Coronary artery (tissue), 2 donors: ENCODE measurements around the gene SOCS3.

Source experiments
- DNase-seq: peaks from one replicate; pipeline ENCODE4 v3.0.0-alpha.2; 2017; ENCODE audit warnings: low spot score
- H3K27ac ChIP-seq, 2 donors: fragments of 200-600 bp; sonication (generic); one replicate each; pipeline ENCODE4 v1.5.1; 2016 to 2019
- H3K4me3 ChIP-seq: fragments of 200-600 bp; sonication (generic); 2 replicates; pipeline ENCODE4 v1.5.1; 2016; ENCODE audit warnings: mild to moderate bottlenecking, moderate library complexity
- TF ChIP-seq, protein P1 (sequence below): fragments of 200-600 bp; sonication (generic); IDR thresholded peaks from one replicate; pipeline ENCODE4 v1.5.1; 2019; ENCODE audit warnings: antibody characterized with exemption

SOCS3 gene

DNA sequence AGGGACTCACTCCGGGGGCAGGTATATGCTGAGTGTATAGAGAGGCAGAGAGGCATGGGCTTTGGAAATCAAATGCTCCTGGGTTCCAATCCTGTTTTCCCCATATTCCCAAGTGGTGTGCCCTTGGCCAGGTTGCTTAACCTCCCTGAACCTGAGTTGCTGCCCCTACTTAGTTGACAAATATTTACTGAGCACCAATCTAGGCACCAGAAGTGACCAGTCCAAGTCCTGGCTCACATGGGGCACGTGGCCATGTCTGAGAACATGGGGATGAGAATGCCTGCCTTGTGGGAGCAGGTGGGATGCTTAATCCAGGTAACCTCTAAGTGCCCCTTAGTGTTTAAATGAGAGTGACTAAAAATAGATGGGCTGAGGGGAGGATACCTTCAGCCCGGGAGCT is 4.2 kb downstream of the SOCS3 start:
- no peak for DNase-seq
- H3K4me3 ChIP-seq = no peak overlapping the region
- H3K27ac ChIP-seq = peak overlapping the region; percentile 46 to 85
- TF ChIP-seq, protein P1, sequence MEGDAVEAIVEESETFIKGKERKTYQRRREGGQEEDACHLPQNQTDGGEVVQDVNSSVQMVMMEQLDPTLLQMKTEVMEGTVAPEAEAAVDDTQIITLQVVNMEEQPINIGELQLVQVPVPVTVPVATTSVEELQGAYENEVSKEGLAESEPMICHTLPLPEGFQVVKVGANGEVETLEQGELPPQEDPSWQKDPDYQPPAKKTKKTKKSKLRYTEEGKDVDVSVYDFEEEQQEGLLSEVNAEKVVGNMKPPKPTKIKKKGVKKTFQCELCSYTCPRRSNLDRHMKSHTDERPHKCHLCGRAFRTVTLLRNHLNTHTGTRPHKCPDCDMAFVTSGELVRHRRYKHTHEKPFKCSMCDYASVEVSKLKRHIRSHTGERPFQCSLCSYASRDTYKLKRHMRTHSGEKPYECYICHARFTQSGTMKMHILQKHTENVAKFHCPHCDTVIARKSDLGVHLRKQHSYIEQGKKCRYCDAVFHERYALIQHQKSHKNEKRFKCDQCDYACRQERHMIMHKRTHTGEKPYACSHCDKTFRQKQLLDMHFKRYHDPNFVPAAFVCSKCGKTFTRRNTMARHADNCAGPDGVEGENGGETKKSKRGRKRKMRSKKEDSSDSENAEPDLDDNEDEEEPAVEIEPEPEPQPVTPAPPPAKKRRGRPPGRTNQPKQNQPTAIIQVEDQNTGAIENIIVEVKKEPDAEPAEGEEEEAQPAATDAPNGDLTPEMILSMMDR = no peak

GRCh38 chr17:78355045-78355641 is 4.7 kb downstream of the SOCS3 start:
- H3K4me3 ChIP-seq = no peak overlapping the region
- peak overlapping the region; percentile 46 to 85 for H3K27ac ChIP-seq
- TF ChIP-seq, protein P1 = no peak
- DNase-seq = no peak

GRCh38 chr17:78353834-78354233 is 6.0 kb downstream of the SOCS3 start:
- TF ChIP-seq, protein P1 = no peak
- peak overlapping the region; percentile 85 to 91 for H3K27ac ChIP-seq
- H3K4me3 ChIP-seq = peak overlapping the region; percentile 63
- no peak for DNase-seq

GRCh38 chr17:78351449-78352006 is 8.3 kb downstream of the SOCS3 start:
- Histone ChIP-seq H3K27ac (peak overlapping the region; percentile 85 to 91), H3K4me3 (peak overlapping the region; percentile 63)
- peak; percentile 96 for DNase-seq
- TF ChIP-seq, protein P1 = no peak

GRCh38 chr17:78349891-78350642 is 9.8 kb downstream of the SOCS3 start:
- peak overlapping the region in 1 of 2 donors; percentile 45 for H3K27ac ChIP-seq

GRCh38 chr17:78348055-78348770 is 11.7 kb downstream of the SOCS3 start:
- Histone ChIP-seq H3K27ac (no peak overlapping the region), H3K4me3 (no peak overlapping the region)
- DNase-seq = no peak
- TF ChIP-seq, protein P1 = no peak

More at GRCh38 chr17:78349891-78350642, 9.8 kb downstream of the SOCS3 start:
- DNase-seq = no peak
- no peak overlapping the region for H3K4me3 ChIP-seq
- TF ChIP-seq, protein P1 = no peak
